ENCODE results near the gene MSLN.
A peak's percentile ranks its signal among the peaks of the same experiment; 100 is the strongest.

MSLN gene

GRCh38 chr16:723695-724094 lies 36.8 kb upstream of the MSLN start:
- no peak for DNase-seq

- no peak for DNase-seq
These were observed 36.1 kb upstream of the MSLN start for GRCh38 chr16:724188-725040.

GRCh38 chr16:725041-725376 lies 35.5 kb upstream of the MSLN start:
- DNase-seq, result no peak

GRCh38 chr16:725463-726187 lies 34.9 kb upstream of the MSLN start:
- DNase-seq, result no peak

GRCh38 chr16:726188-726437 lies 34.4 kb upstream of the MSLN start:
- no peak for DNase-seq

- peak; percentile 79 for DNase-seq
These were observed 33.9 kb upstream of the MSLN start, which contains the start of the genes CCDC78 and HAGHL for GRCh38 chr16:726438-727290. Gene CCDC78, minus strand, starts transcription at chr16:726443. Its CDS starts 76 bp downstream, at chr16:726367. Gene HAGHL, plus strand, starts transcription at chr16:727106. Its CDS starts 404 bp downstream, at chr16:727510.

GRCh38 chr16:727291-727977 lies 33.1 kb upstream of the MSLN start:
- peak; percentile 47 for DNase-seq

GRCh38 chr16:728131-728889 lies 32.2 kb upstream of the MSLN start:
- peak; percentile 76 for DNase-seq

GRCh38 chr16:728890-729744 lies 31.4 kb upstream of the MSLN start:
- no peak for DNase-seq

GRCh38 chr16:729768-730665 lies 30.5 kb upstream of the MSLN start:
- no peak for DNase-seq

- DNase-seq, result no peak
These were observed 29.6 kb upstream of the MSLN start for GRCh38 chr16:730666-731509.

- DNase-seq, result no peak
These were observed 28.2 kb upstream of the MSLN start for GRCh38 chr16:732332-732731.

GRCh38 chr16:732936-733335 lies 27.6 kb upstream of the MSLN start:
- no peak for DNase-seq

- DNase-seq, result peak; percentile 56
These were observed 26.9 kb upstream of the MSLN start for GRCh38 chr16:733382-734207.

- no peak for DNase-seq
These were observed 26.1 kb upstream of the MSLN start for GRCh38 chr16:734208-734980.

- DNase-seq, result no peak
These were observed 25.3 kb upstream of the MSLN start for GRCh38 chr16:734981-735881.
